Right renal pelvis (tissue), 4 donors: Measurements from ENCODE around the gene CACNA1C. TPM values are rescaled to one million over a fixed set of nuclear protein-coding genes. Genes with fewer than 3 reads are reported as not detected.
A peak's percentile ranks its signal among the peaks of the same experiment; 100 is the strongest.

ENCODE experiments used
- DNase-seq, 4 donors: peaks; one replicate each; pipeline ENCODE4 v3.0.0-alpha.2; 2013; ENCODE audit warnings: low read depth in 4 of 4, low spot score in 3 of 4, missing footprints in 1 of 4
- polyA plus RNA-seq, 4 donors: library from polyadenylated mRNA; unstranded; fragments of 120-200 nt; gene quantifications; one replicate each; pipeline ENCODE4 v1.2.1, GENCODE V29; 2013; ENCODE audit not compliant: insufficient read length in 4 of 4

Gene CACNA1C
- polyA plus RNA-seq, 4 donors, result 7.6 to 8.6 (median 7.9) TPM

- DNase-seq, result peak in 1 of 4 donors; percentile 42
Measured at GRCh38 chr12:2165021-2165420, 112.2 kb downstream of the CACNA1C start.

GRCh38 chr12:2165927-2166326 is 113.1 kb downstream of the CACNA1C start:
- DNase-seq, result no peak

- no peak for DNase-seq
Measured at GRCh38 chr12:2166696-2167095, 113.9 kb downstream of the CACNA1C start.

GRCh38 chr12:2167231-2167630 is 114.4 kb downstream of the CACNA1C start:
- no peak for DNase-seq

GRCh38 chr12:2168808-2169207 is 116.0 kb downstream of the CACNA1C start:
- DNase-seq, result no peak

GRCh38 chr12:2169489-2169888 is 116.7 kb downstream of the CACNA1C start:
- no peak for DNase-seq

- no peak for DNase-seq
Measured at GRCh38 chr12:2169940-2170339, 117.2 kb downstream of the CACNA1C start.

GRCh38 chr12:2170376-2170775 is 117.6 kb downstream of the CACNA1C start:
- DNase-seq, result no peak

GRCh38 chr12:2171672-2172426 is 119.1 kb downstream of the CACNA1C start:
- DNase-seq, result no peak

GRCh38 chr12:2172491-2173214 is 119.9 kb downstream of the CACNA1C start:
- DNase-seq, result no peak

- DNase-seq, result no peak
Measured at GRCh38 chr12:2173971-2174370, 121.2 kb downstream of the CACNA1C start.

GRCh38 chr12:2177003-2177402 is 124.2 kb downstream of the CACNA1C start:
- DNase-seq, result no peak

- no peak for DNase-seq
Measured at GRCh38 chr12:2177751-2178150, 125.0 kb downstream of the CACNA1C start.

GRCh38 chr12:2179058-2179457 is 126.3 kb downstream of the CACNA1C start:
- DNase-seq, result no peak

- DNase-seq, result no peak
Measured at GRCh38 chr12:2179953-2180736, 127.4 kb downstream of the CACNA1C start.

GRCh38 chr12:2180737-2181082 is 127.9 kb downstream of the CACNA1C start:
- DNase-seq, result no peak

- no peak for DNase-seq
Measured at GRCh38 chr12:2183556-2184541, 131.1 kb downstream of the CACNA1C start.

- DNase-seq, result no peak
Measured at GRCh38 chr12:2185751-2186341, 133.1 kb downstream of the CACNA1C start.

- DNase-seq, result no peak
Measured at GRCh38 chr12:2187195-2187945, 134.6 kb downstream of the CACNA1C start.
